ENCODE measurements around the gene LCMT2.
A peak's percentile ranks its signal among the peaks of the same experiment; 100 is the strongest.

LCMT2 gene

DNA sequence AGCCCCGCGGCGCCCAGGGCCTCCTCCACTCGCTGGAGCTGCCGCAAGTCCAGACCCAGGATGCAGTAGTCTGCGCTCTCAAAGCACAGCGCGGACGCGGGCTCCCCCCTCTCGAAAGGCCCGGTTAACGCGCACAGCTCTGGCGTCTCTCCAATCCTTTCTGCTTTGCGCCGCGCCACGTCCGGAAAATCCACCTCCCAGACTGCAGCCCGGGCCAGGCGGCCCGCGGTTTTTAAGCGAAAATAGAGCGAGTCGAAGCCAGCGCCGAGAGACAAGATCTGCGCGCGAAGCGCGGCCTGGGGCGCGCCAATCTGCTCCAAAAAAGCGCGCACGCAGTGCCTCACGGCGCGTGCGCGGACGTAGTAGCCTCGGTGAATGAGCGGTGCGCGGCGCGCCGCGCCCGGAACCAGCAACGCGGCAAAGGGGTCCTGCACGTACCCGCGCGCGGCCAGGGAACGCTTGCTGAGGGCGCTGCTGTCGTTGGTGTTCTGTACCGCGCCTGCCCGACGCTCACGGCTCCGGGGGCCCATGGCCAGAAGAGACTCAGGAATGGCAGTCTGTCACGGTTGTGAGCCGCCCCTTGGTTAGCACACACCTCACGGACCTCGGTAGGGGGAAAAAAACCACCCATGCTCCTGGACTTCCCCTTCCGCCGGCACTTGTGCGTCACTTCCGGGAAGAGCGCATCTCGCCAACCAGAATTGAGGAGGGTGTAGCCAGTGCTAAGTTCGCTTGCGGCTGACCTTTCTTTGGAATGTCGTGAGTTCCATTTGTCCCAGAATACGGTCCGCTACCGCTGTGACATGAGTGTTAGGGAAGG, at the start of gene LCMT2:
LCMT2 (minus strand) TSS at position 614 of the 820 bp plus-strand sequence; CDS start at position 530, 84 bp downstream.
- DNase-seq (ENCODE audit: low read depth, low spot score) = peak; percentile 78

- DNase-seq (ENCODE audit: low read depth, low spot score) = no peak
Measured at GRCh38 chr15:43378601-43379000, 48.2 kb upstream of the LCMT2 start.

DNA sequence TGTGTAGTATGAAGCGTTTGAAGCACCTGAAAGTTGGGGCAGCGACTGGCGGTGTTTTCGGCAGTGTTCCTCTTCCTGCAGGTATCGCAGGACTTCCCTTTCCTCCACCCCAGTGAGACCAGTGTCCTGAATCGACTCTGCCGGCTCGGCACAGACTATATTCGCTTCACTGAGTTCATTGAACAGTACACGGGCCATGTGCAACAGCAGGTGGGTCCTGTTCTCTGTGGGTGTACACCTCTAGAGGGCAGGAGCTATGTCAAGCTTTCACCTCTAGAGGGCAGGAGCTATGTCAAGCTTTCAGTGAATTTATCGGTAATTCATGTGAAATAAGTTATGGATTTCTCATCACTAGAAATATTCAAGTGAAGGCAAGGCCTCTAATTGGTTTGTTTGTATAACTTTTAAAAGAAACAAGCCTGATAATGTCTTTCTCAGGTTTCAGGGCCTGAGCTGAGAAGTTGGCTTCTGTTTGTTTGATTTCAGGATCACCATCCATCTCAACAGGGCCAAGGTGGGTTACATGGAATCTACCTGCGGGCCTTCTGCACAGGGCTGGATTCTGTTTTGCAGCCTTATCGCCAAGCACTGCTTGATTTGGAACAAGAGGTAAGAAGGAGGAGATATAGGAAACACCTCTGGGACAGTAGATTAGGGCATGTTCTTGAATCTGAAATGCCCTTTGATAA, 45.8 kb upstream of the LCMT2 start:
- DNase-seq (ENCODE audit: low read depth, low spot score) = no peak

- no peak for DNase-seq (ENCODE audit: low read depth, low spot score)
Measured at GRCh38 chr15:43370975-43371974, 40.9 kb upstream of the LCMT2 start, which contains the start of the genes TUBGCP4 and ZSCAN29. TUBGCP4 (plus strand) TSS chr15:43371101; CDS start chr15:43371355, 254 bp downstream. ZSCAN29 (minus strand) TSS chr15:43371043; CDS start chr15:43369913, 1,130 bp downstream.

GRCh38 chr15:43370310-43370974, 40.1 kb upstream of the LCMT2 start:
- no peak for DNase-seq (ENCODE audit: low read depth, low spot score)

DNA sequence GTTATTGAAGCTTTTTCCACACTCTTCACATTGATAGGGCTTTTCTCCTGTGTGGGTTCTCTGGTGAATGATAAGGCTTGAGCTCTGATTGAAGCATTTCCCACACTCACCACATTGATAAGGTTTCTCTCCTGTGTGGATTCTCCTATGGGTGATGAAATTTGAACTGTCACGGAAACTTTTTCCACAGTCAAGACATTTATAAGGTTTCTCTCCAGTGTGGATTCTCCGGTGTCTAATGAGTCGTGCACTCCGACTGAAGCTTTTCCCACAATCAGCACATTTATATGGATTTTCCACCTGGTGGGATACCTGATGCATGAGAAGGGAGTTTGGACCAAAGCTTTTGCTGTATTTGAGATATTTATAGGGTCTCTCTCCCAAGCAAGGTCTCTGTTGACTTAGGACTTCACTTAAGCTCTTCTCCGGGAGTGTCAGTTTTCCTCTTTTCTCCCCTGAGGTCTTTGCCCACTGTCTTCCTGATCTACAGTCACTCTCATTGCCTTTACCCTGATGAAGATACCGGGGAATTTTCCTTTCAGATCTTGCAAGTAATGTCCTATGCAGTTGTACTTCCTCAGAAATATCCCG, 31.0 kb upstream of the LCMT2 start:
- no peak for DNase-seq (ENCODE audit: low read depth, low spot score)

DNA sequence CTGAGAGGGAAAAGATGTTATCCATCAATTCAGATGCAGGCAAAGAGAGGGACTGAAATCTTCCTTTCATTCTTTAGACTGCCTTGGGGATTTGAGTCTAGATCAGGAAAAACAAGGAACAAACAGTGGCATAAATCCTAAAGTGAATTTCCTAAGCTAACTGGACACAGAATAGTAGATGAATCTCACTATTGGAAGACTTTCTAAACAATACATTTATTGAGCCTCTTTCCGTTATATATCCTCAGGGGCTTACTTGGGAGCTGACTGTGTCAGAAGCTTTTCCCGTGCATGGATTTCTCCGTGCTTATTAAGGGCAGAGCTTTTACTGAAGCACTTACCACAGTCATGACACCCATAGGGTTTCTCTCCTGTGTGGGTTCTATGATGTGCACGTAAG, 30.4 kb upstream of the LCMT2 start:
- no peak for DNase-seq (ENCODE audit: low read depth, low spot score)

- DNase-seq (ENCODE audit: low read depth, low spot score) = no peak
Measured at GRCh38 chr15:43352693-43353382, 22.5 kb upstream of the LCMT2 start.

GRCh38 chr15:43347114-43347513, 16.7 kb upstream of the LCMT2 start:
- no peak for DNase-seq (ENCODE audit: low read depth, low spot score)

- DNase-seq (ENCODE audit: low read depth, low spot score) = no peak
Measured at GRCh38 chr15:43346305-43346704, 15.9 kb upstream of the LCMT2 start.

DNA sequence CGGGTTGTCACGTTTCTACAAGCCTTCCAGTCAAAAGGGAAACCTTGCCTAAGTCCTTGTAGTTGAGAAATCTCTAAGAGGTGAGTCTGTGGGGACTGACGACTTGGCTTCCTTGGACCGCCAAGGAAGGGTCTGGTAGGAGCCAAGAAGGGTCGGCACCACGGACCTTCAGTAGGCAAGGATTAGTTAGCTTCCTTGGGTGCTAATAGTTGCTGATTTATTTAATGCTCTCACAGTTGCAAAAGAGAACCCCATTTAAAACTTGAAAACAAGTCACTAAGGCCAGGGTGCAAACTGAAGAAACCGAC, 361 bp upstream of the LCMT2 start:
- no peak for DNase-seq (ENCODE audit: low read depth, low spot score)

- DNase-seq (ENCODE audit: low read depth, low spot score) = peak; percentile 15
Measured at GRCh38 chr15:43329217-43329959, 985 bp downstream of the LCMT2 start.

- DNase-seq (ENCODE audit: low read depth, low spot score) = no peak
Measured at GRCh38 chr15:43325039-43325684, 5.2 kb downstream of the LCMT2 start.

DNA sequence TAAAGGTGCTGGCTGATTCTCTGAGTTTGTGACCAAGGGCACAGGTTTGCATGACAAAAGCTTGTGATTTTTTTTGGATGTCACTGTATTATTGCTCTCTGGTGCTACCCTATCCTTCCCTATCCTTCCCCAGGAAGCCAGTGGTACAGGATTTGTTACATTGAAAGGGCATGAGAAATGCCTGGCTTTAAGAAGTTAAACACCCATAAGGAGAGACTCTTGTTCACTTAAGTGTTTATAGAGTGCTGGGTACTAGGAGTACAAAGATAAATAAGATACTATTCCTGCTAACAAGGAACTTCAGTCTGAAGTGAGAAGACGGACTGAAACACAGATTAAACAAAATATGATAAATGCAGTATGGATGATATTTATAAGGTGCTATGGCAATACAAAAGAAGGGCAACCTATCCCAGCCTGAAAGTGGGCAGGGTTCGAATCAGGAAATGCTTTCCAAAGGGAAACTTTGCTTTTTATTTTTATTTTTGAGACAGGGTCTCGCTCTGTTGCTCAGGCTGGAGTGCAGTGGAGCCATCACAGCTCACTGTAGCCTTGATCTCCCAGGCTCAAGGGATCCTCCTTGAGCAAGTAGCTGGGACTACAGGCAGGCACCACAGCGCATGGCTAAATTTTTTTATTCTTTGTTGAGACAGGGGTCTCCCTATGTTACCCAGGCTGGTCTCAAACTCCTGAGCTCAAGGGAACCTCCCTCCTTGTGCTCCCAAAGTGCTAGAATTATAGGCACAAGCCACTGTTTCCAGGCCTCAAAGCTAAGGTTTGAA, 11.2 kb downstream of the LCMT2 start:
- no peak for DNase-seq (ENCODE audit: low read depth, low spot score)

GRCh38 chr15:43317566-43318184, 12.7 kb downstream of the LCMT2 start:
- no peak for DNase-seq (ENCODE audit: low read depth, low spot score)

DNA sequence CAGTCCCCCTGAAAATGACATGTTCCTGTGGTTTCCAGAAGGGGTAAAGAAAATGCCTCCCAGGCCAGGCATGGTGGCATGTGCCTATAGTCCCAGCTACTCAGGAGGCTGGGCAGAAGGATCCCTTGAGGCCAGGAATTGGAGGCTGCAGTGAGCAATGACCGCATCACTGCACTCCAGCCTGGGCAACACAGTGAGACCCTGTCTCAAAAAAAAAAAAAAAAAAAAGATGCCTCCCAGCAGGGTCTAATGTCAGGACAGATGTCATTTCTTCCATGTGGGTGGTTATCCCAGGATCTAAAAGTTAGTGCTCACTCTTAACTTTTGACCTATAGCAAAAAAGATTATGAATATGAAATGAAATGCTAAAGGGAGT, 13.4 kb downstream of the LCMT2 start:
- DNase-seq (ENCODE audit: low read depth, low spot score) = no peak

- DNase-seq (ENCODE audit: low read depth, low spot score) = no peak
Measured at GRCh38 chr15:43316016-43316970, 14.1 kb downstream of the LCMT2 start.

All from smooth muscle cell of the brain vasculature (primary cell).